GM19395 (cell line): ENCODE data around the gene UPF1.
"Not testable (repeated sequence)": the region's sequence is repeated elsewhere in the genome, so short reads cannot be mapped to it uniquely, and the experiment has no call there.

Experiments used
- ATAC-seq: cut with Tn5 transposase; IDR thresholded peaks from one replicate; pipeline ENCODE4 v1.9.1; 2021; ENCODE audit warnings: mild to moderate bottlenecking, moderate library complexity; ENCODE audit not compliant: unreplicated experiment

UPF1 gene

DNA sequence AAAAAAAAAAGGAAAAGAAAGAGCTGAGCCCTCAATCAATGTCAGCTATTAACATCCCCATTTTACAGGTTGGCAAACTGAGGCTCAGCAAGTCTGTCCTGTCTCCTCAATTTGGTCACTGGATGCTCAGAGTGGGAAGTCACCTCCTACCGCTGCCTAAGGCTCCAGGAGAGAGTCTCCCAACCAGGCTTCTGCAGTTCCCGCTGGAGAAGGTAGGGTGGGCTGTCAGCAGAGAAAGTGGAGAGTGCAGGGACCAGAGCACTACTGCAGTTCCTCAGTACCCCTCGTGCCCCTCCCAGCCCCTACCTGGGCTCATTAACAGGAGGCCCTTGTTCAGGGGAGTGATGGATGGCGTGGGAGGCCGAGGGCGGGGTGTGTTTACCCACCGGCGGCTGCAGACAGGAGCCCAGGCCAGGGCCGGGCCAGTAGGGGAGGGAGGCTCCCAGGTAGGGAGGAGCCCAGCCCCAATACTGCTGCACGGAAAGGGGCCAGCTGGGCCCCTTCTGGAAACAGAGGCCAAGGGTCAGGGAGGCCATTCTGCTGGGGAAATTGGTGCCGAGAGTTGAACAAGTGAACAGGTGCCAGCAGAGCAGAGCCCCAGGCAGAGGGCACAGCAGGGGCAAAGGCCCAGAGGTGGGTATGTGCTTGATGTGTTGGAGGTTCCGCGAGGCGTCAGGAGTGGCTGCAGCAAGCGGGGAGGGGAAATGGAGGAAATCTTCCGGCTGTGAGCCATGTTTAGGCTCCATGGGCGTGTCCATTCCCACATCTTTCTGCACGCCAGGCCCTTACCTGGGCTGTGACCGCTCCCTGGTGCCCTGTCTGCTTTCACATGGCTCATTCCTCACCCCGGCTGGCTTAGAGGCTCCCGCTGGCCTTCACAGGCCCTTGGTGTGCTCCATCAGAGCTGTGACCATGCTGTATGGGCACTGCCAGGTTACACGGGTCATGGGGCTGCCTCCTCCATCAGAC is 33.1 kb upstream of the UPF1 start:
- no peak for ATAC-seq

GRCh38 chr19:18799389-18799970 is 32.3 kb upstream of the UPF1 start:
- no peak for ATAC-seq

- ATAC-seq: no peak
Observed at GRCh38 chr19:18800079-18800478, 31.7 kb upstream of the UPF1 start.

DNA sequence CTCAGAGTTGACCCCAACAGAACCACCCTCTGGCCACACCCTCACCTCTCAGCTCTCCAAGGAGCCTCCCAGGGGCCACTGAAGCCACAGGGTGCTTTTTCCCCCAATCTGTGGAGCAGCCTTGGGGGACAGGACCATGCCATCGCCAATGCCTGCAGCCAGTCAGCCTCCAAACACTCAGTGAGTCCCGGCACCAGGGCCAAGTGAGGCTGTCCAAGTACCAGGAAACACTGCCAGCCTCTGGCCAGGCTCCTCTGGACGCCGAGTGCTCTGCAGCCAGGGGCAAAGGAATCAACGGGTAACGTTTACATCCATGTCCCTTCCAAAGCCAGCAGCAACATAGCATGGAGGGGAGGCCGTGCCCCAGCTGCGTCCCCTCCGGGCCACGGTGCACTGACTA is 31.1 kb upstream of the UPF1 start:
- no peak for ATAC-seq

- no peak for ATAC-seq
Observed at GRCh38 chr19:18802354-18802753, 29.4 kb upstream of the UPF1 start.

DNA sequence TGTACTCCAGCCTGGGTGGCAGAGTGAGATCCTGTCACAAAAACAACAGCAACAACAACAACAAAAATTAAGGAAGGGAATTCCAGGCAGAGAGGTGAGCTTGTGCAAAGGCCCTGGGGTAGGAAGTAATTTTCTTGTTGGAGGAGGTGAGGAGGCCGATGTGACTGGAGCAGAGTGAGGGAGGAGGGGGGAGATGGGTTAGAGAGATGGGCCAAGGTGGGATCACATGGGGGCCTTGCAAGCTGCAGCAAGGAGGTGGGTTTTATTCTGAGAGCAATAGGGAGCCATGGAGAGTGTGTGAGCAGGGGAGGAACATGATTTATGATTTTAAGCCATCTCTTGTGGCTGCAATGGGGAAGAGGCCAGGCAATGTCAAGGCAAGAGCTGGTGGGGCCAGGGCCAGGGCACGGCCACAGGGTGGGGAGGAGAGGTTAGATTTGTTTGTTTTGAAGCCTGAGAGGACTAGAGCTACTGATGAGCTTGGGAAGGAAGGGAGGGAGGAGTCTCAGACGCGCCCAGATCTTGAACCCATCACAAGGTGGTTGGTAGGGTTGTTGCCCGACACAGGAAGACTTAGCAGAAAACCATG is 28.1 kb upstream of the UPF1 start:
- no peak for ATAC-seq

- ATAC-seq: no peak
Observed at GRCh38 chr19:18804139-18804601, 27.6 kb upstream of the UPF1 start.

DNA sequence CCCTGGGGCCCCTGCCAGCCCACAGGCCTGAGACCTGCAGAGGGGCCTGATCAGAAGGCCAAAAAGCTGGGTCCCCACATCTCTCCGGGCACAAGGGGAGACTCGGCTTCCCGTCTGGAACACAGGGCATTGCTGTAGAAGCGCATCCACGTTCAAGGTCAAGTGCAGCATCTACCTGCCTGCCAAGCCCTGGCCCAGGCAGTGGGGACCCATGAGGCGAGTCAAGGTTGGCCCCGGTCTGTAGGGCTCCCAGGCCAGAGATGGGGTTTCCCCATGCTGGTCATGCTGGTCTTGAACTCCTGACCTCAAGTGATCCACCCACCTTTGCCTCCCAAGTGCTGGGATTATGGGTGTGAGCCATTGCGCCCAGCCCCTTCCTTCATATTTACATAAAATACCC is 27.1 kb upstream of the UPF1 start:
- no peak for ATAC-seq

GRCh38 chr19:18807861-18808331 is 23.9 kb upstream of the UPF1 start:
- ATAC-seq: no peak

GRCh38 chr19:18809149-18809868 is 22.4 kb upstream of the UPF1 start:
- no peak for ATAC-seq

GRCh38 chr19:18811638-18812037 is 20.1 kb upstream of the UPF1 start:
- ATAC-seq: not testable (repeated sequence)

DNA sequence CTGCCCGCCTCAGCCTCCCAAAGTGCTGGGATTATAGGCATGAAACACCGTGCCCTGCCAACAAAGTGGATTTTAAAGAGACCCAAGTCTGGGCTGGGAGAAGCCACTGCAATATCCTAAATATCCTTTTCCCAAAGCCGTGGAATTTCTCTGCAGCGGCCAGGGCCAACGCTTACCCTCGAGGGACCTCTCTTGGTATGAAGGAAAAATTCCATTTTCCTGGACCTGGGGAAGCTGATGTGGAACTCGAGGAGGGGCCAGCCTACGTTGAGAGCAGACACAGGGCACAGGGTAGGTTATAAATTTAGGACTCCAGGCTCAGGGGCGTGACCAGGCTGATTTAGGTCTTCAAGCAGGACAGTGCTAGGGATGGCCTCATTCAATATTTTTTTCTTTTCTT is 17.7 kb upstream of the UPF1 start:
- no peak for ATAC-seq

DNA sequence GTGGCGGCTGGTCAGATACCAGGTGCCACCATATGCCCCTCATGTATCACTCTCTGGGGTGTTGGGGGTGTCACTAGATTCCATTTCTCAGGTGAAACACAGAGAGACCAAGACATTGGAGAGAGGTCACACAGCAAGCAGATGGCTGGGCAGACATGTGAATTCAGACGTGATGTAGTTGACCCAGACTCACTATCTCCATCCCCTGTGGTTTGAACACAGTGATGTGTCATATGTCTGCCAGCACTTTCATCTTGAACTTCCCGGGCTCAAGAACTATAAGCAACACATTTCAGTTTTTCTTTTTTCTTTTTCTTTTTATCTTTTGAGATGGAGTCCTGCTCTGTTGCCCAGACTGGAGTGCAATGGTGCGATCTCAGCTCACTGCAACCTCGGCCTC is 16.1 kb upstream of the UPF1 start:
- no peak for ATAC-seq

GRCh38 chr19:18816645-18817044 is 15.1 kb upstream of the UPF1 start:
- ATAC-seq: not testable (repeated sequence)

DNA sequence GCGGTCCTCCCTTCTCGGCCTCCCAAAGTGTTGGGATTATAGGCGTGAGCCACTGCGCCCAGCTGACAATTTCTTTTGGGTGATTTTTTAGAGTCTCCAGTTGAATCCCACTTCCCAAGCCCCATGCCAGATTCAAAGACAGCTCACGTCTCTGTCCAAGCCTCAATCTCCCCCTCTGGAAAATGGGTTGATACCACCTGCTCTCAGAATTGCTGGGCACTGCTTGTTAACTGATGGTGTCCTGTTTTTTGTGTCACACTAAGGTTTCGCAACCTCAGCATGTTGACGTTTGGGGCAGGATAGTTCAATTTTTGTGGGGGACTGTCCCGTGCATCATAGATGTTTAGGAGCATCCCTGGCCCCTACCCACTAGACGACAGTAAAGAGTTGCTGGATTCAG is 14.2 kb upstream of the UPF1 start:
- ATAC-seq: no peak

DNA sequence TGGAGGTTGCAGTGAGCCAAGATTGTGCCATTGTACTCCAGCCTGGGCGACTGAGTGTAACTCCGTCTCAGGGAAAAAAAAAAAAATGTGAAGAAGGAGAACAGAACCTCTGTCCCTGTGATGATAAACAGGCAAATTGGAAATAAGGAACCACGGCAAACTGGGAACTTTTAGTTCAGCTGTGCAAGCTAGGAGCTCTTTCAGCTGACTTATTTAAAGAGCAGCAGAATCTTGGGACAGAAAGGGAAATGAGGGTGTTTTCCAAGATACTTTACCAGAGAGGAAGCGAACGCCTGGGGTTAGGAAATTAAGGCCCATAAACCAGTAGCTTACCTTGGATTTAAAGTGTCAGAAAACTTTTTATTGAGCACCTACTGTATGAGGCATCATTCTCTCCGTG is 3.0 kb upstream of the UPF1 start:
- ATAC-seq: no peak

- no peak for ATAC-seq
Observed at GRCh38 chr19:18830488-18830887, 1.3 kb upstream of the UPF1 start.

DNA sequence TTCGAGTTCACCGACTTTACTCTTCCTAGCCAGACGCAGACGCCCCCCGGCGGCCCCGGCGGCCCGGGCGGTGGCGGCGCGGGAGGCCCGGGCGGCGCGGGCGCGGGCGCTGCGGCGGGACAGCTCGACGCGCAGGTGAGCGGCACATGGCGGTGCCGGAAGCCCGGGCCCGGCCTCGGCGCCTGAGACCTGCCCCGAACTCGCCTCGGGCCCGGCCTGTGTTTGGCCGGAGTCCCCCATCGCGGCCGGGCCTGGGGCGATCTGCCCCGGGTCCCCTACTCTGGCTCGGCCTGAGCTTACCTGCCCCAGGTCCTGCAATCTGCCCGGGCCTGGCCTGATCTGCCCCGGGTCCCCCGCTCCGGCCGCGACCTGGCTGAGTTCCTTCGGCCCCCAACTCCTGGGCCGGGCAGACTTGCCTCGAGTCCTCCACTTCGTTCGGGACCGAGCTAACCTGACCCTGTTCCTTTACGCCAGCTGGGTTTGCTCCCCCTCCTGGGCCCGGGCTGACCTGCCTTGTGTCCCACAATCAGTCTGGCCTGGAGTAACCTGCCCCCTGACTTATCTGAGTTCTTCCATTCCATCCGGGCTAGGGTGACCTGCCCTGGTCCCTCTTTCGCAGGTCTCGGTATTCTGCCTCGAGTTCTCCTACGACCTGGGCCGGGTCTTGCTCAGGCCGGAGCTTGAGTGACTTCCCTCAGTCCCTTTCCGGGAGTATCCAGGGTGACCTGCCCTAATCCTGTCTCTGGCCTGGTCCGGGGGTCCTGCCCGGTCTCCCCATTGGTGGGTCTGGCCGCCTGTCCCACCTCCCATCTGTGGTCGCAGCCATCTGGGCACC is 764 bp downstream of the UPF1 start:
- peak; percentile 35 for ATAC-seq

- ATAC-seq: peak; percentile 5
Observed at GRCh38 chr19:18833141-18833476, 1.4 kb downstream of the UPF1 start.
